GM12878 (cell line): ENCODE data around the gene SPSB3.

ENCODE experiments used
- CBX3 ChIP-seq: fragments of 200-600 bp; sonication (generic); IDR thresholded peaks from 2 replicates; pipeline ENCODE4 v1.6.1; 2016; ENCODE audit warnings: low read depth, borderline replicate concordance
- CTCF ChIP-seq, 3 experiments: IDR thresholded peaks in 2 of 3; conservative IDR thresholded peaks in 1 of 3; 2 replicates each; pipeline ENCODE4 v1.5.1; 2011; ENCODE audit warnings: low read depth in 3 of 3, low read length in 3 of 3, mild to moderate bottlenecking in 3 of 3, control low read depth in 2 of 3, moderate library complexity in 2 of 3, inconsistent platforms in 1 of 3, mixed read lengths in 1 of 3; ENCODE audit not compliant: control insufficient read depth in 2 of 3, insufficient read depth in 1 of 3; ENCODE audit errors: extremely low read depth in 1 of 3
- EGR1 ChIP-seq, 2 experiments: IDR thresholded peaks; 1 replicate in 1 of 2; 2 replicates in 1 of 2; pipeline ENCODE4 v1.6.1; 2011 to 2012; ENCODE audit warnings: low read depth in 2 of 2, low read length in 2 of 2, borderline replicate concordance in 1 of 2, mild to moderate bottlenecking in 1 of 2, moderate library complexity in 1 of 2
- ESRRA ChIP-seq: IDR thresholded peaks from 2 replicates; pipeline ENCODE4 v1.6.1; 2012; ENCODE audit warnings: mild to moderate bottlenecking, low read length, improper control_type of control experiment
- FOXK2 ChIP-seq: fragments of 450-650 bp; IDR thresholded peaks from 2 replicates; pipeline ENCODE4 v1.6.1; 2017; ENCODE audit warnings: mild to moderate bottlenecking, moderate library complexity
- MAX ChIP-seq: IDR thresholded peaks from 2 replicates; pipeline ENCODE4 v1.6.1; 2012; ENCODE audit warnings: low read depth, low read length, improper control_type of control experiment
- MYC ChIP-seq: IDR thresholded peaks from 2 replicates; pipeline ENCODE4 v1.6.1; 2011; ENCODE audit warnings: mild to moderate bottlenecking, low read length, moderate library complexity, inconsistent platforms; ENCODE audit not compliant: insufficient read depth, insufficient replicate concordance, insufficient read length, severe bottlenecking
- RAD21 ChIP-seq: IDR thresholded peaks from 2 replicates; pipeline ENCODE4 v1.6.1; 2011; ENCODE audit warnings: mild to moderate bottlenecking, low read depth, low read length, moderate library complexity; ENCODE audit not compliant: insufficient read depth
- RUNX3 ChIP-seq: IDR thresholded peaks from 2 replicates; pipeline ENCODE4 v1.6.1; 2012; ENCODE audit warnings: low read length, inconsistent platforms
- SMAD5 ChIP-seq: IDR thresholded peaks from 2 replicates; pipeline ENCODE4 v1.6.1; 2016; ENCODE audit warnings: antibody characterized with exemption, low read depth
- SPI1 ChIP-seq: IDR thresholded peaks from 2 replicates; pipeline ENCODE4 v1.6.1; 2011; ENCODE audit warnings: low read depth, mild to moderate bottlenecking, low read length, moderate library complexity, borderline replicate concordance; ENCODE audit not compliant: insufficient read depth

DNA sequence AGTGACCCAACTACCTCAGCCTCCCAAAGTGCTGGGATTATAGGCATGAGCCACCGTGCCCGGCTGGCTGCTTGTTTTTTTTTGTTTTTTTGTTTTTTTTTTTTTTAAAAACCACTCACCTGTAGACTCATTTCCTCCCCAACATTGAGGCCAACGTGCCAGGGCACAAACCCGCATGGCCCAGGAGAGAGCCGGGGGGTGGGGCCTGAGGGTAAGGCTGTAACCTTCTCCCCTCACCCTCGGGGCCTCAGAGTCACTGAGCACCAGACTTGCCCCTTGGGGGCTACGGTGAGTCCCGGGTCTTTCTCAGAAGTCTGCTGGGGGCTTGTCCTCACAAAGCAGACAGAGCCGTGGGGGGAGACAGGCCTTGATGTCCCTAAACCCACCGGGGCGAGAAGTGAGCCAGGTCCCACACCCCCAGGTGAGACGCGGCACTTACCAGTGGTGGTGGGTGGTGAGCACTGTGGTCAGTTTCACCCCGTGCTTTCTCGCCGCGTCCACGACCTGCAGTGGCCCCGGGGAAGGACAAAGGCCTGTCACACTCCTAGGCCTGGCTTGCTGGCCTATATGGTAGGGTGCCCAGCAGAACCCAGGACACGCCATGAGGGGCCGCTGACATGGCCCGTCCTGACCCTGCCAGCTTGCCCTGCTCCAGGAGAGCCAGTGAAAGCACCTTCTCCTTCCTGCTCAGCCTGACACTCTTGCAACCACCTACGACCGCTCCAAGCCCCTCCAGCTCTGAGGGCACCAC is 39.7 kb upstream of the SPSB3 start:
- TF ChIP-seq CTCF (IDR thresholded peaks at IDR 0.05 in 2 of 3, conservative IDR thresholded peaks at IDR 0.05 in 1 of 3; ENCODE audit: control insufficient read depth in 2 of 3, extremely low read depth in 1 of 3, insufficient read depth in 1 of 3, low read depth in 3 of 3, low read length in 3 of 3) (no peak), RUNX3 (no peak), MAX (no peak), FOXK2 (no peak), SPI1 (no peak), MYC (no peak), EGR1 (IDR thresholded peaks at IDR 0.05; ENCODE audit: borderline replicate concordance in 1 of 2, low read depth in 2 of 2, low read length in 2 of 2) (no peak), RAD21 (no peak), CBX3 (no peak), ESRRA (no peak), SMAD5 (no peak)
